ENCODE data around the gene TMEM176B. TPM values are rescaled to one million over a fixed set of nuclear protein-coding genes. Genes with fewer than 3 reads are reported as not detected.

Gene TMEM176B
- total RNA-seq, 2 experiments from 2014 or later: not detected

- Histone ChIP-seq H3K27ac (ENCODE audit: low read depth in 1 of 2, low read length in 2 of 2) (no peak overlapping the region), H3K9me3 (ENCODE audit: control insufficient read depth in 1 of 2, insufficient read depth in 1 of 2, low read length in 2 of 2) (peaks cover 4 to 13% of the 10 kb centered on the region in 2 experiments), H3K27me3 (ENCODE audit: control insufficient read depth in 1 of 2, insufficient read depth in 2 of 2, low read length in 2 of 2) (peaks cover 0 to under 1% of the 10 kb centered on the region in 2 experiments), H3K4me1 (ENCODE audit: insufficient read depth, low read length) (no peaks in the 10 kb centered on the region), H3K4me3 (ENCODE audit: low read length) (no peak overlapping the region), H3K36me3 (ENCODE audit: insufficient read depth, low read length) (no peaks in the 10 kb centered on the region)
- no peak overlapping the region for H3K4me3 Mint-ChIP-seq
- ChIA-PET CTCF (no interaction called here), POLR2A (no interaction called here)
- no peak overlapping the region for H3K27ac Mint-ChIP-seq
- H3K9me3 Mint-ChIP-seq: no peaks in the 10 kb centered on the region
- no peak for ATAC-seq (ENCODE audit: poor library complexity)
- no peaks in the 10 kb centered on the region for H3K36me3 Mint-ChIP-seq (ENCODE audit: low read depth)
- intact Hi-C loops (cut with DNase I, micrococcal nuclease): no loop called here
- no peak for DNase-seq
- H3K4me1 Mint-ChIP-seq (ENCODE audit: low read depth): no peaks in the 10 kb centered on the region
- TF ChIP-seq CTCF (IDR thresholded peaks at IDR 0.05): no peak
- H3K27me3 Mint-ChIP-seq: peaks cover 19% of the 10 kb centered on the region
Measured at GRCh38 chr7:150823484-150824126, 23.4 kb upstream of the TMEM176B start.

GRCh38 chr7:150823043-150823442, 22.9 kb upstream of the TMEM176B start:
- no peaks in the 10 kb centered on the region for H3K4me1 ChIP-seq (ENCODE audit: insufficient read depth, low read length)
- H3K9me3 ChIP-seq (ENCODE audit: control insufficient read depth in 1 of 2, insufficient read depth in 1 of 2, low read length in 2 of 2): peaks cover 4 to 13% of the 10 kb centered on the region in 2 experiments
- POLR2A ChIA-PET: no interaction called here
- H3K4me1 Mint-ChIP-seq (ENCODE audit: low read depth): no peaks in the 10 kb centered on the region
- H3K27me3 Mint-ChIP-seq: peaks cover 15% of the 10 kb centered on the region
- no peaks in the 10 kb centered on the region for H3K9me3 Mint-ChIP-seq
- CTCF ChIA-PET: no interaction called here
- no peak for ATAC-seq (ENCODE audit: poor library complexity)
- DNase-seq: no peak
- no peak overlapping the region for H3K27ac ChIP-seq (ENCODE audit: low read depth in 1 of 2, low read length in 2 of 2)
- no peak overlapping the region for H3K4me3 Mint-ChIP-seq
- H3K27ac Mint-ChIP-seq: no peak overlapping the region
- TF ChIP-seq CTCF (IDR thresholded peaks at IDR 0.05): no peak
- H3K27me3 ChIP-seq (ENCODE audit: control insufficient read depth in 1 of 2, insufficient read depth in 2 of 2, low read length in 2 of 2): no peaks in the 10 kb centered on the region
- intact Hi-C loops (cut with DNase I, micrococcal nuclease): no loop called here
- H3K4me3 ChIP-seq (ENCODE audit: low read length): no peak overlapping the region
- H3K36me3 Mint-ChIP-seq (ENCODE audit: low read depth): no peaks in the 10 kb centered on the region
- no peaks in the 10 kb centered on the region for H3K36me3 ChIP-seq (ENCODE audit: insufficient read depth, low read length)

- intact Hi-C loops (cut with DNase I, micrococcal nuclease): no loop called here
- Mint-ChIP-seq H3K27me3 (peaks cover 27% of the 10 kb centered on the region), H3K4me1 (ENCODE audit: low read depth) (no peaks in the 10 kb centered on the region), H3K36me3 (ENCODE audit: low read depth) (no peaks in the 10 kb centered on the region), H3K27ac (no peak overlapping the region), H3K4me3 (no peak overlapping the region), H3K9me3 (peaks cover 4% of the 10 kb centered on the region)
- TF ChIP-seq CTCF (IDR thresholded peaks at IDR 0.05): no peak
- ATAC-seq (ENCODE audit: poor library complexity) (no peak), DNase-seq (no peak)
- H3K4me3 ChIP-seq (ENCODE audit: low read length): no peak overlapping the region
- ChIA-PET POLR2A (no interaction called here), CTCF (no interaction called here)
- H3K27ac ChIP-seq (ENCODE audit: low read depth in 1 of 2, low read length in 2 of 2): no peak overlapping the region
- no peaks in the 10 kb centered on the region for H3K36me3 ChIP-seq (ENCODE audit: insufficient read depth, low read length)
- H3K27me3 ChIP-seq (ENCODE audit: control insufficient read depth in 1 of 2, insufficient read depth in 2 of 2, low read length in 2 of 2): no peaks in the 10 kb centered on the region
- H3K4me1 ChIP-seq (ENCODE audit: insufficient read depth, low read length): no peaks in the 10 kb centered on the region
- peaks cover 16 to 17% of the 10 kb centered on the region in 2 experiments for H3K9me3 ChIP-seq (ENCODE audit: control insufficient read depth in 1 of 2, insufficient read depth in 1 of 2, low read length in 2 of 2)
Measured at GRCh38 chr7:150820578-150821198, 20.5 kb upstream of the TMEM176B start.
